ENCODE data around the gene DCTN4.

GRCh38 chr5:150738862-150739261 is 20.0 kb downstream of the DCTN4 start:
- TF ChIP-seq POLR2A (IDR thresholded peaks at IDR 0.05) (no peak), CTCF (IDR thresholded peaks at IDR 0.05) (no peak)

All from Peyer's patch (tissue), 4 donors.